OCI-LY1 (cell line): ENCODE results near the gene TMEM140.

Experiments
- EZH2 ChIP-seq: fragments of 200-600 bp; sonication (generic), shearing (Covaris generic); IDR thresholded peaks from 2 replicates; pipeline ENCODE4 v1.8.0; 2017; ENCODE audit warnings: borderline replicate concordance, mixed run types, mild to moderate bottlenecking, antibody characterized with exemption, low read length, moderate library complexity, mixed read lengths
- TF ChIP-seq, protein P1 (sequence below): fragments of 200-600 bp; sonication (generic), shearing (Covaris generic); IDR thresholded peaks from 2 replicates; pipeline ENCODE4 v1.5.1; 2017; ENCODE audit warnings: mild to moderate bottlenecking, antibody characterized with exemption, low read length, moderate library complexity, mixed read lengths

DNA sequence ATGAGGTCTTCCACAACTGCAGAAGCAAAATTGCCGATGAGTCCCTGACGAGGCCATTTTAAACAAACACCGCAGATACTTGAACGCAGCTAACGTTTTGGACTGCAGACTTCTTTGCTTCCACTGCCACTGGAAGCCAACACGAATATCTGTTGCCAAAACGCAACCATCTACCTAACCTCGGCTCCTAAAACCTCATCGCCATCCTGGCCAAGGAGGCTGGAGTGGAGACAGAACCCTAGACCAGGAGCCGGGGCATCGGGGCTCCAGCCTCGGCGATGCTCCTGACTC lies 63.0 kb downstream of the TMEM140 start:
- TF ChIP-seq, protein P1, sequence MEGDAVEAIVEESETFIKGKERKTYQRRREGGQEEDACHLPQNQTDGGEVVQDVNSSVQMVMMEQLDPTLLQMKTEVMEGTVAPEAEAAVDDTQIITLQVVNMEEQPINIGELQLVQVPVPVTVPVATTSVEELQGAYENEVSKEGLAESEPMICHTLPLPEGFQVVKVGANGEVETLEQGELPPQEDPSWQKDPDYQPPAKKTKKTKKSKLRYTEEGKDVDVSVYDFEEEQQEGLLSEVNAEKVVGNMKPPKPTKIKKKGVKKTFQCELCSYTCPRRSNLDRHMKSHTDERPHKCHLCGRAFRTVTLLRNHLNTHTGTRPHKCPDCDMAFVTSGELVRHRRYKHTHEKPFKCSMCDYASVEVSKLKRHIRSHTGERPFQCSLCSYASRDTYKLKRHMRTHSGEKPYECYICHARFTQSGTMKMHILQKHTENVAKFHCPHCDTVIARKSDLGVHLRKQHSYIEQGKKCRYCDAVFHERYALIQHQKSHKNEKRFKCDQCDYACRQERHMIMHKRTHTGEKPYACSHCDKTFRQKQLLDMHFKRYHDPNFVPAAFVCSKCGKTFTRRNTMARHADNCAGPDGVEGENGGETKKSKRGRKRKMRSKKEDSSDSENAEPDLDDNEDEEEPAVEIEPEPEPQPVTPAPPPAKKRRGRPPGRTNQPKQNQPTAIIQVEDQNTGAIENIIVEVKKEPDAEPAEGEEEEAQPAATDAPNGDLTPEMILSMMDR = no peak
- no peak for TF ChIP-seq EZH2
